ENCODE results near the gene TCTN2.

- TF ChIP-seq CTCF (IDR thresholded peaks at IDR 0.05) (no peak), POLR2A (IDR thresholded peaks at IDR 0.05) (no peak)
Observed at GRCh38 chr12:123643911-123644310, 27.0 kb upstream of the TCTN2 start.

Measured in heart left ventricle (tissue), 13 donors.